K562 (cell line): ENCODE measurements around the gene RXRA. TPM values are rescaled to one million over a fixed set of nuclear protein-coding genes. Genes with fewer than 3 reads are reported as not detected.
A peak's percentile ranks its signal among the peaks of the same experiment; 100 is the strongest.

Experiments used
- ARID2 ChIP-seq: fragments of 450-650 bp; IDR thresholded peaks from 2 replicates; pipeline ENCODE4 v1.6.1; 2017; ENCODE audit warnings: antibody characterized with exemption, mild to moderate bottlenecking
- BRCA1 ChIP-seq, 2 experiments: fragments of 450-650 bp in 1 of 2; sonication (generic) in 1 of 2; formaldehyde crosslinking in 1 of 2; IDR thresholded peaks; 2 replicates each; pipeline versions ENCODE4 v1.5.0 to v1.6.1; 2017 to 2020; ENCODE audit warnings: mild to moderate bottlenecking in 1 of 2, missing genetic modification reagents in 1 of 2
- CAMTA2 ChIP-seq: fragments of 250-450 bp; sonication (Bioruptor Pico); conservative IDR thresholded peaks from 2 replicates; pipeline ENCODE4 v1.5.1; 2022
- CHD2 ChIP-seq: IDR thresholded peaks from 2 replicates; pipeline ENCODE4 v1.6.1; 2011; ENCODE audit warnings: low read depth, low read length
- FOXA1 ChIP-seq: fragments of 450-650 bp; IDR thresholded peaks from 2 replicates; pipeline ENCODE4 v1.6.1; 2016; ENCODE audit warnings: mild to moderate bottlenecking, borderline replicate concordance
- FUS ChIP-seq: fragments of 200-400 bp; formaldehyde crosslinking; optimal IDR thresholded peaks from 2 replicates; pipeline ENCODE3; 2017; ENCODE audit warnings: low read depth, low read length
- HDAC6 ChIP-seq: IDR thresholded peaks from 2 replicates; pipeline ENCODE4 v1.6.1; 2012; ENCODE audit warnings: low read depth, mild to moderate bottlenecking, control low read depth, inconsistent platforms, low read length, moderate library complexity
- IFI16 ChIP-seq: fragments of 250-450 bp; sonication (Bioruptor Pico); IDR thresholded peaks from 2 replicates; pipeline ENCODE4 v2.1.2; 2022; ENCODE audit warnings: mild to moderate bottlenecking, inconsistent platforms
- MED1 ChIP-seq: sonication (generic); formaldehyde crosslinking; IDR thresholded peaks from 2 replicates; pipeline ENCODE4 v1.8.1; 2023; ENCODE audit warnings: missing genetic modification reagents, borderline replicate concordance
- NR2F6 ChIP-seq: fragments of 450-650 bp; formaldehyde crosslinking; IDR thresholded peaks from 2 replicates; pipeline ENCODE4 v1.4.0; 2020; ENCODE audit warnings: mild to moderate bottlenecking
- PHB ChIP-seq: fragments of 250-450 bp; sonication (Bioruptor Pico); IDR thresholded peaks from 2 replicates; pipeline ENCODE4 v1.5.0; 2021
- RAD51 ChIP-seq: fragments of 450-650 bp; IDR thresholded peaks from 2 replicates; pipeline ENCODE4 v1.7.1; 2016; ENCODE audit warnings: low read depth, mild to moderate bottlenecking, borderline replicate concordance
- SMC3 ChIP-seq: conservative IDR thresholded peaks from 2 replicates; pipeline ENCODE4 v1.6.1; 2011; ENCODE audit warnings: low read depth, low read length, improper control_type of control experiment; ENCODE audit not compliant: insufficient read depth
- STAT5A ChIP-seq: IDR thresholded peaks from 2 replicates; pipeline ENCODE4 v1.6.1; 2012; ENCODE audit warnings: low read length, inconsistent platforms, borderline replicate concordance
- TAF15 ChIP-seq: fragments of 200-400 bp; formaldehyde crosslinking; IDR thresholded peaks from 2 replicates; pipeline ENCODE4 v1.6.1; 2017; ENCODE audit warnings: mild to moderate bottlenecking, low read depth, low read length, moderate library complexity
- XRCC5 ChIP-seq: fragments of 200-400 bp; formaldehyde crosslinking; IDR thresholded peaks from 2 replicates; pipeline ENCODE4 v1.6.1; 2017; ENCODE audit warnings: low read depth, mild to moderate bottlenecking, low read length
- YBX1 ChIP-seq: fragments of 450-650 bp; IDR thresholded peaks from 2 replicates; pipeline ENCODE4 v1.7.1; 2016; ENCODE audit warnings: mild to moderate bottlenecking
- ZFP1 ChIP-seq: fragments of 450-650 bp; formaldehyde crosslinking; IDR thresholded peaks from 2 replicates; pipeline ENCODE4 v1.4.0; 2020; ENCODE audit warnings: mild to moderate bottlenecking, mixed read lengths
- ZKSCAN1 ChIP-seq: fragments of 150-350 bp; IDR thresholded peaks from 2 replicates; pipeline ENCODE4 v1.6.1; 2016; ENCODE audit warnings: low read depth, low read length
- ZNF124 ChIP-seq: sonication (generic); formaldehyde crosslinking; IDR thresholded peaks from 2 replicates; pipeline ENCODE4 v1.8.1; 2022; ENCODE audit warnings: missing genetic modification reagents
- ZNF24 ChIP-seq: fragments of 450-650 bp; IDR thresholded peaks from 2 replicates; pipeline ENCODE4 v1.6.1; 2016
- ZNF695 ChIP-seq: fragments of 450-650 bp; formaldehyde crosslinking; IDR thresholded peaks from 2 replicates; pipeline ENCODE4 v1.4.0; 2020; ENCODE audit warnings: mild to moderate bottlenecking, moderate library complexity
- ZNF785 ChIP-seq: fragments of 250-450 bp; sonication (Bioruptor Pico); IDR thresholded peaks from 2 replicates; pipeline ENCODE4 v1.4.0; 2020; ENCODE audit warnings: mild to moderate bottlenecking
- polyA plus RNA-seq, 8 experiments: library from polyadenylated mRNA; depleted of rRNA in 4 of 8; stranded (reverse) in 5 of 8; unstranded in 3 of 8; fragments of >200 nt; fragmentation: Nextera tagmentation in 2 of 8; fragmentation: Illumina TruSeq in 1 of 8; extraction: Ambion mirVana in 2 of 8; extraction: Trizol in 1 of 8; gene quantifications; 2 replicates each; pipeline versions ENCODE4 v1.2.1 to v1.2.3, GENCODE V29; 2011 to 2014; ENCODE audit warnings: inconsistent platforms in 1 of 8, missing spikeins in 1 of 8
- total RNA-seq, 7 experiments: library from RNA; depleted of rRNA in 6 of 7; stranded (reverse); fragments of >200 nt in 6 of 7; fragmentation: Illumina TruSeq in 2 of 7; extraction: Trizol in 2 of 7; gene quantifications; 2 replicates each; pipeline versions ENCODE4 v1.2.1 to v1.2.3, GENCODE V29; 2011 to 2021; ENCODE audit warnings: low replicate concordance in 1 of 7
- TF ChIP-seq, protein P1 (sequence below), 2 experiments: fragments of 450-650 bp; IDR thresholded peaks; 2 replicates each; pipeline ENCODE4 v1.6.1; 2016; ENCODE audit warnings: mild to moderate bottlenecking in 2 of 2, borderline replicate concordance in 1 of 2, low read depth in 1 of 2, moderate library complexity in 1 of 2

RXRA gene
- total and polyA plus RNA-seq, 9 of the 15 experiments (the other 6 are each of a cell fraction or from before 2014, with no cell fraction given) = 0.35 to 23.6 (median 4.6) TPM

GRCh38 chr9:134443174-134444037, 117.2 kb downstream of the RXRA start (continued):
- TF ChIP-seq BRCA1 (IDR thresholded peaks at IDR 0.05) = no peak
- TF ChIP-seq BRCA1 (CRISPR knock-in tag; IDR thresholded peaks at IDR 0.05) = no peak
- TF ChIP-seq ZNF695 (CRISPR knock-in tag) = no peak
- TF ChIP-seq ZNF785 (CRISPR knock-in tag) = no peak
- TF ChIP-seq FUS = no peak
- TF ChIP-seq CHD2 = no peak
- peak; percentile 91 for TF ChIP-seq XRCC5
- no peak for TF ChIP-seq PHB (CRISPR knock-in tag)
- no peak for TF ChIP-seq YBX1
- TF ChIP-seq CAMTA2 (CRISPR knock-in tag) = no peak
- peak; percentile 98 for TF ChIP-seq SMC3
- peak; percentile 96 for TF ChIP-seq ARID2
- TF ChIP-seq ZFP1 (CRISPR knock-in tag) = no peak
- TF ChIP-seq, protein P1, sequence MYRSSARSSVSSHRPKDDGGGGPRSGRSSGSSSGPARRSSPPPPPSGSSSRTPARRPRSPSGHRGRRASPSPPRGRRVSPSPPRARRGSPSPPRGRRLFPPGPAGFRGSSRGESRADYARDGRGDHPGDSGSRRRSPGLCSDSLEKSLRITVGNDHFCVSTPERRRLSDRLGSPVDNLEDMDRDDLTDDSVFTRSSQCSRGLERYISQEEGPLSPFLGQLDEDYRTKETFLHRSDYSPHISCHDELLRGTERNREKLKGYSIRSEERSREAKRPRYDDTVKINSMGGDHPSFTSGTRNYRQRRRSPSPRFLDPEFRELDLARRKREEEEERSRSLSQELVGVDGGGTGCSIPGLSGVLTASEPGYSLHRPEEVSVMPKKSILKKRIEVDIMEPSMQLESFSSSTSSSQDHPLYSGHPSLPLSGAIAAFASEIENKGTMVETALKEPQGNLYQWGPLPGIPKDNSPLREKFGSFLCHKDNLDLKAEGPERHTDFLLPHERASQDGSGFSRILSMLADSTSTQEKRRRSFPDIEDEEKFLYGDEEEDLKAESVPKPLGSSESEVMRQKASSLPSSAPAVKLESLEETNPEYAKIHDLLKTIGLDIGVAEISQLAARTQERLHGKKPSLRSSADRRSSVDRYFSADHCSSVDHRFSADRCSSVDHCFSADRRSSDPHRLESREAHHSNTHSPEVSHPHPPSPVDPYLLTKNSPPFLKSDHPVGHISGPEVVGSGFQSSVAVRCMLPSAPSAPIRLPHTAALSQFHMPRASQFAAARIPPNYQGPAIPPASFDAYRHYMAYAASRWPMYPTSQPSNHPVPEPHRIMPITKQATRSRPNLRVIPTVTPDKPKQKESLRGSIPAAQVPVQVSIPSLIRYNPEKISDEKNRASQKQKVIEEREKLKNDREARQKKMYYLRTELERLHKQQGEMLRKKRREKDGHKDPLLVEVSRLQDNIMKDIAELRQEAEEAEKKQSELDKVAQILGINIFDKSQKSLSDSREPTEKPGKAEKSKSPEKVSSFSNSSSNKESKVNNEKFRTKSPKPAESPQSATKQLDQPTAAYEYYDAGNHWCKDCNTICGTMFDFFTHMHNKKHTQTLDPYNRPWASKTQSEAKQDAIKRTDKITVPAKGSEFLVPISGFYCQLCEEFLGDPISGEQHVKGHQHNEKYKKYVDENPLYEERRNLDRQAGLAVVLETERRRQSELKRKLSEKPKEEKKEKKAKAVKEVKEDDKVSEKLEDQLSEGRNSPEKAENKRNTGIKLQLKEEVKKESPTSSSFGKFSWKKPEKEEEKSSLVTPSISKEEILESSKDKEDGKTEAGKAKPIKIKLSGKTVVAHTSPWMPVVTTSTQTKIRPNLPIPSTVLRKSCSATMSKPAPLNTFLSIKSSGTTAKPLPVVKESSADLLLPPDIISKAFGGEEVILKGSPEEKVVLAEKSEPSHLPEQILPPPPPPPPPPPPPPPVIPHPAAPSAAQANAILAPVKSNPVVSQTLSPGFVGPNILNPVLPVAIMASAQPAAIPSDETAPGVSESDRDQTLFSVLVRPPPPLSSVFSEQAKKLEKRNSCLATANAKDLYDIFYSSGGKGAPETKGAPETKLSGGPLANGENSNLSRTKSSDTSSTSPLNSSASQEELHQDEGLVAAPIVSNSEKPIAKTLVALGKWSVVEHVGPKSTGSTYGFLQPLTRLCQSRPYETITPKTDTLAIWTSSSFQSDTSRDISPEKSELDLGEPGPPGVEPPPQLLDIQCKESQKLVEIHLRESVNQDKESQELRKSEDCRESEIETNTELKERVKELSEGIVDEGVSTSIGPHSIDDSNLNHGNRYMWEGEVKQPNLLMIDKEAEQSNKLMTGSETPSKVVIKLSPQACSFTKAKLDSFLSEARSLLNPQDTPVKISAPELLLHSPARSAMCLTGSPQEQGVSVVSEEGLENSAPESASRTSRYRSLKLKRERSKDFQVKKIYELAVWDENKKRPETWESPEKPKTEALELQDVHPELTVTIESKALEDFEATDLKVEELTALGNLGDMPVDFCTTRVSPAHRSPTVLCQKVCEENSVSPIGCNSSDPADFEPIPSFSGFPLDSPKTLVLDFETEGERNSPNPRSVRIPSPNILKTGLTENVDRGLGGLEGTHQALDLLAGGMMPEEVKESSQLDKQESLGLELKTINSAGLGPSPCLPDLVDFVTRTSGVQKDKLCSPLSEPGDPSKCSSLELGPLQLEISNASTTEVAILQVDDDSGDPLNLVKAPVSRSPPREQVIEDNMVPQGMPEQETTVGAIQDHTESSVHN (IDR thresholded peaks at IDR 0.05; ENCODE audit: borderline replicate concordance in 1 of 2, low read depth in 1 of 2) = no peak
- TF ChIP-seq ZKSCAN1 = peak; percentile 63; the same call in 1 of the 2 replicates
- TF ChIP-seq ZNF124 (CRISPR knock-in tag) = no peak
- no peak for TF ChIP-seq ZNF24
- TF ChIP-seq MED1 (CRISPR knock-in tag) = no peak
- TF ChIP-seq TAF15 = no peak
- no peak for TF ChIP-seq IFI16 (CRISPR knock-in tag)
- no peak for TF ChIP-seq STAT5A
- no peak for TF ChIP-seq FOXA1
- TF ChIP-seq NR2F6 (CRISPR knock-in tag) = no peak
- TF ChIP-seq HDAC6 = no peak
- no peak for TF ChIP-seq RAD51
